CD14-positive monocyte (primary cell): ENCODE data around the gene PSMB7. TPM values are rescaled to one million over a fixed set of nuclear protein-coding genes. Genes with fewer than 3 reads are reported as not detected.

Experiments used
- DNase-seq, 3 donors: peaks; one replicate each; pipeline ENCODE4 v3.0.0-alpha.2; 2011 to 2022
- H2AFZ ChIP-seq: 2 replicates; pipeline ENCODE4 v1.6.0; 2012; ENCODE audit warnings: mild to moderate bottlenecking, low read depth, low read length, inconsistent platforms; ENCODE audit not compliant: insufficient read depth, poor library complexity, severe bottlenecking
- H3K27ac ChIP-seq, 2 donors: 1 replicate in 1 of 2; 2 replicates in 1 of 2; pipeline ENCODE4 v1.5.1; 2012 to 2013; ENCODE audit warnings: low read length in 2 of 2, control low read depth in 1 of 2, inconsistent platforms in 1 of 2, low read depth in 1 of 2, mild to moderate bottlenecking in 1 of 2
- H3K27me3 ChIP-seq, 2 donors: one replicate each; pipeline versions ENCODE4 v1.6.0 to v1.6.1; 2011 to 2013; ENCODE audit warnings: low read length in 2 of 2; ENCODE audit not compliant: control insufficient read depth in 2 of 2, insufficient read depth in 2 of 2
- H3K36me3 ChIP-seq, 2 donors: replicated peaks in 1 of 2; 1 replicate in 1 of 2; 2 replicates in 1 of 2; pipeline versions ENCODE4 v1.5.1 to v1.6.1; 2012 to 2013; ENCODE audit warnings: low read length in 2 of 2, control low read depth in 1 of 2, inconsistent platforms in 1 of 2, mild to moderate bottlenecking in 1 of 2; ENCODE audit not compliant: insufficient read depth in 2 of 2, control insufficient read depth in 1 of 2
- H3K4me1 ChIP-seq, 2 donors: 1 replicate in 1 of 2; 2 replicates in 1 of 2; pipeline versions ENCODE4 v1.5.1 to v1.6.1; 2012 to 2013; ENCODE audit warnings: low read length in 2 of 2, control low read depth in 1 of 2, inconsistent platforms in 1 of 2, mild to moderate bottlenecking in 1 of 2, moderate library complexity in 1 of 2; ENCODE audit not compliant: insufficient read depth in 2 of 2, control insufficient read depth in 1 of 2
- H3K4me2 ChIP-seq: replicated peaks from 2 replicates; pipeline ENCODE3; 2012; ENCODE audit warnings: low read length, moderate library complexity, mild to moderate bottlenecking; ENCODE audit not compliant: poor library complexity, severe bottlenecking; ENCODE audit errors: extremely low read depth
- H3K4me3 ChIP-seq, 3 experiments: fragments of 200-600 bp in 1 of 3; sonication (generic) in 1 of 3; replicated peaks in 1 of 3; 1 replicate in 2 of 3; 2 replicates in 1 of 3; pipeline ENCODE4 v1.5.1; 2011 to 2013; ENCODE audit warnings: low read length in 3 of 3, mild to moderate bottlenecking in 3 of 3, control low read depth in 2 of 3, low read depth in 2 of 3, inconsistent platforms in 1 of 3, moderate library complexity in 1 of 3
- H3K79me2 ChIP-seq: 2 replicates; pipeline ENCODE4 v1.6.0; 2012; ENCODE audit warnings: mild to moderate bottlenecking, control low read depth, inconsistent platforms, low read length, moderate library complexity; ENCODE audit not compliant: insufficient read depth
- H3K9ac ChIP-seq: 2 replicates; pipeline ENCODE4 v1.6.0; 2017; ENCODE audit warnings: low read length, mild to moderate bottlenecking; ENCODE audit not compliant: insufficient read depth, poor library complexity, severe bottlenecking
- H3K9me3 ChIP-seq, 2 donors: replicated peaks in 1 of 2; 1 replicate in 1 of 2; 2 replicates in 1 of 2; pipeline versions ENCODE4 v1.5.1 to v1.6.1; 2012 to 2013; ENCODE audit warnings: low read length in 2 of 2, control low read depth in 1 of 2; ENCODE audit not compliant: control insufficient read depth in 1 of 2, insufficient read depth in 1 of 2
- H4K20me1 ChIP-seq: 2 replicates; pipeline ENCODE4 v1.6.0; 2012; ENCODE audit warnings: mild to moderate bottlenecking, low read length, control low read depth, moderate library complexity; ENCODE audit not compliant: insufficient read depth
- H3K27ac Mint-ChIP-seq, 7 donors: one replicate each; pipeline ENCODE4 v1.8.0; 2020; ENCODE audit warnings: mild to moderate bottlenecking in 7 of 7, mixed read lengths in 7 of 7, moderate library complexity in 6 of 7, inconsistent platforms in 2 of 7
- H3K27me3 Mint-ChIP-seq, 3 donors: one replicate each; pipeline ENCODE4 v1.8.0; 2021 to 2022; ENCODE audit warnings: low read depth in 3 of 3, mild to moderate bottlenecking in 3 of 3, mixed read lengths in 3 of 3, moderate library complexity in 3 of 3, inconsistent platforms in 1 of 3
- H3K36me3 Mint-ChIP-seq, 2 donors: one replicate each; pipeline ENCODE4 v1.8.0; 2020; ENCODE audit warnings: mixed read lengths in 2 of 2, inconsistent platforms in 1 of 2, mild to moderate bottlenecking in 1 of 2
- H3K4me1 Mint-ChIP-seq: one replicate; pipeline ENCODE4 v1.8.0; 2020; ENCODE audit warnings: mild to moderate bottlenecking, mixed read lengths
- H3K4me3 Mint-ChIP-seq, 2 donors: one replicate each; pipeline ENCODE4 v1.8.0; 2020; ENCODE audit warnings: mild to moderate bottlenecking in 2 of 2, mixed read lengths in 2 of 2, moderate library complexity in 1 of 2
- H3K9me3 Mint-ChIP-seq, 7 donors: one replicate each; pipeline ENCODE4 v1.8.0; 2020 to 2022; ENCODE audit warnings: mixed read lengths in 7 of 7, mild to moderate bottlenecking in 6 of 7, moderate library complexity in 6 of 7, inconsistent platforms in 2 of 7
- CTCF ChIP-seq: fragments of 200-600 bp; IDR thresholded peaks from one replicate; pipeline ENCODE4 v1.8.0; 2022; ENCODE audit warnings: antibody characterized with exemption, mild to moderate bottlenecking
- WGBS: methylation state at CpG from one replicate; pipeline ENCODE4 v1.1.5; 2013; ENCODE audit warnings: missing lambda C conversion rate; ENCODE audit not compliant: insufficient coverage; 5-methylcytosine and 5-hydroxymethylcytosine counted together
- intact Hi-C, 2 donors: fragments of 100-400 bp; cut with micrococcal nuclease; formaldehyde crosslinking; loops; one replicate each; pipeline versions ENCODE4 v1.15.0 to v1.15.1; 2023
- polyA plus RNA-seq, 3 donors: library from polyadenylated mRNA; depleted of rRNA in 1 of 3; unstranded in 2 of 3; stranded (reverse) in 1 of 3; fragments of 300-500 nt in 2 of 3; fragments of >200 nt in 1 of 3; fragmentation: Illumina TruSeq in 2 of 3; gene quantifications; 1 replicate in 2 of 3; 2 replicates in 1 of 3; pipeline ENCODE4 v1.2.3, GENCODE V29; 2012 to 2021

The PSMB7 gene
- polyA plus RNA-seq, 3 donors = 129 to 194 (median 191) TPM

- Histone ChIP-seq H3K79me2 (peaks cover 3% of the 10 kb centered on the region), H4K20me1 (peaks cover 92% of the 10 kb centered on the region), H3K9ac (no peak overlapping the region), H2AFZ (no peak overlapping the region), H3K4me1 (no peaks in the 10 kb centered on the region), H3K27me3 (no peaks in the 10 kb centered on the region), H3K27ac (no peak overlapping the region), H3K36me3 (peaks cover 95 to 100% of the 10 kb centered on the region in 2 donors), H3K4me3 (no peak overlapping the region), H3K9me3 (no peaks in the 10 kb centered on the region), H3K4me2 (no peak overlapping the region)
- peaks cover 0 to 3% (median 0%) of the 10 kb centered on the region in 7 donors for H3K9me3 Mint-ChIP-seq
- H3K4me1 Mint-ChIP-seq = no peaks in the 10 kb centered on the region
- H3K4me3 Mint-ChIP-seq = no peak overlapping the region
- no peak for DNase-seq
- H3K36me3 Mint-ChIP-seq = peaks cover 76 to 100% of the 10 kb centered on the region in 2 donors
- no peak overlapping the region for H3K27ac Mint-ChIP-seq
- intact Hi-C loops = no loop called here
- TF ChIP-seq CTCF = no peak
- 100% methylated on average over 3 of the region's 7 CpGs for WGBS
- no peaks in the 10 kb centered on the region for H3K27me3 Mint-ChIP-seq
Observed at GRCh38 chr9:124333203-124333579, 82.1 kb downstream of the PSMB7 start.

- 94% methylated on average over 17 of the region's 28 CpGs for WGBS
- peaks cover 76 to 100% of the 10 kb centered on the region in 2 donors for H3K36me3 Mint-ChIP-seq
- Histone ChIP-seq H3K9me3 (no peaks in the 10 kb centered on the region), H3K4me3 (no peak overlapping the region), H3K79me2 (peaks cover 3% of the 10 kb centered on the region), H3K27me3 (no peaks in the 10 kb centered on the region), H3K9ac (no peak overlapping the region), H4K20me1 (peaks cover 92% of the 10 kb centered on the region), H3K27ac (no peak overlapping the region), H3K36me3 (peaks cover 95 to 100% of the 10 kb centered on the region in 2 donors), H3K4me2 (no peak overlapping the region), H2AFZ (no peak overlapping the region), H3K4me1 (no peaks in the 10 kb centered on the region)
- intact Hi-C loops = no loop called here
- H3K27ac Mint-ChIP-seq = no peak overlapping the region
- no peaks in the 10 kb centered on the region for H3K27me3 Mint-ChIP-seq
- no peak for TF ChIP-seq CTCF
- H3K4me1 Mint-ChIP-seq = no peaks in the 10 kb centered on the region
- DNase-seq = no peak
- no peak overlapping the region for H3K4me3 Mint-ChIP-seq
- peaks cover 0 to 3% (median 0%) of the 10 kb centered on the region in 7 donors for H3K9me3 Mint-ChIP-seq
Observed at GRCh38 chr9:124332361-124333202, 82.7 kb downstream of the PSMB7 start.
